Kidney (tissue), 14 donors: ENCODE data around the gene CFAP97D1. TPM values are rescaled to one million over a fixed set of nuclear protein-coding genes. Genes with fewer than 3 reads are reported as not detected.
"Not testable (repeated sequence)": the region's sequence is repeated elsewhere in the genome, so short reads cannot be mapped to it uniquely, and the experiment has no call there.

Experiments
- DNase-seq, 5 donors: peaks; one replicate each; pipeline ENCODE4 v3.0.0-alpha.2; 2013 to 2020
- FAIRE-seq: peaks from 2 replicates; lab custom pipeline; 2012; peaks lifted over from hg19 to GRCh38; lab: Jason Lieb, UNC
- H3K27ac ChIP-seq, 2 donors: one replicate each; pipeline ENCODE4 v1.7.0; 2013; ENCODE audit warnings: low read depth in 2 of 2, low read length in 2 of 2, inconsistent platforms in 1 of 2
- H3K27me3 ChIP-seq: one replicate; pipeline ENCODE4 v1.7.1; 2013; ENCODE audit warnings: low read length, inconsistent platforms; ENCODE audit not compliant: control insufficient read depth, insufficient read depth
- H3K36me3 ChIP-seq, 3 donors: one replicate each; pipeline versions ENCODE4 v1.7.0 to v1.7.1; 2013; ENCODE audit warnings: low read length in 3 of 3, control low read depth in 1 of 3, inconsistent platforms in 1 of 3; ENCODE audit not compliant: insufficient read depth in 3 of 3, control insufficient read depth in 2 of 3
- H3K4me1 ChIP-seq, 3 donors: one replicate each; pipeline versions ENCODE4 v1.7.0 to v1.7.1; 2013; ENCODE audit warnings: low read length in 3 of 3, inconsistent platforms in 1 of 3, low read depth in 1 of 3; ENCODE audit not compliant: control insufficient read depth in 2 of 3, insufficient read depth in 2 of 3
- H3K4me3 ChIP-seq, 3 donors: one replicate each; pipeline versions ENCODE4 v1.7.0 to v1.8.1; 2013; ENCODE audit warnings: low read length in 3 of 3, control low read depth in 1 of 3, inconsistent platforms in 1 of 3
- H3K9ac ChIP-seq, 3 donors: one replicate each; pipeline versions ENCODE4 v1.7.0 to v1.7.1; 2013; ENCODE audit warnings: low read length in 3 of 3, control low read depth in 1 of 3, inconsistent platforms in 1 of 3
- H3K9me3 ChIP-seq, 3 donors: one replicate each; pipeline versions ENCODE4 v1.7.0 to v1.7.1; 2013; ENCODE audit warnings: low read length in 3 of 3, control low read depth in 1 of 3, inconsistent platforms in 1 of 3; ENCODE audit not compliant: control insufficient read depth in 2 of 3, insufficient read depth in 1 of 3
- CTCF ChIP-seq: IDR thresholded peaks from 3 replicates; pipeline ENCODE4 v1.5.1; 2012; ENCODE audit warnings: mild to moderate bottlenecking, moderate library complexity, borderline replicate concordance; ENCODE audit not compliant: insufficient read depth; ENCODE audit errors: extremely low read depth
- intact Hi-C: fragments of 100-400 bp; cut with DNase I; formaldehyde crosslinking; loops from one replicate; pipeline ENCODE4 v1.11.1; 2022
- polyA plus RNA-seq: library from polyadenylated mRNA; stranded (reverse); fragments of 350-450 nt; fragmentation: Illumina TruSeq; extraction: RNeasy Lipid Tissue Mini Kit (QIAGEN cat#74804); gene quantifications from one replicate; pipeline ENCODE4 v1.2.3, GENCODE V29; 2014; ENCODE audit warnings: low read depth, low replicate concordance; ENCODE audit not compliant: insufficient read depth
- total RNA-seq: library from RNA; stranded (reverse); fragmentation: NEBNext Ultra II Directional; extraction: Animal tissue kit (Norgen Biotek cat#: 25700); gene quantifications from one replicate; pipeline ENCODE4 v1.2.1, GENCODE V29; 2021
- donor health status: control.
- donor health status: control.
- donor health status: control.
- donor health status: control.
- donor health status: control.
- donor health status: DM: yes; HTN: yes; CAD: no.
- donor health status: Normal renal cell carcinoma (clear cell type).

The CFAP97D1 gene
- total and polyA plus RNA-seq, 2 donors from 2014 or later, result not detected

GRCh38 chr17:43790311-43790940, 10.2 kb downstream of the CFAP97D1 start:
- no peak for TF ChIP-seq CTCF
- DNase-seq, result peak in 1 of 5 donors; percentile 49
- Histone ChIP-seq H3K4me1 (peaks cover 0 to 3% (median 0%) of the 10 kb centered on the region in 3 donors), H3K36me3 (no peaks in the 10 kb centered on the region), H3K9me3 (no peaks in the 10 kb centered on the region), H3K27ac (no peak overlapping the region), H3K27me3 (no peaks in the 10 kb centered on the region), H3K9ac (no peak overlapping the region), H3K4me3 (no peak overlapping the region)
- no peak for FAIRE-seq
- intact Hi-C loops, result no loop called here

GRCh38 chr17:43791589-43791988, 11.4 kb downstream of the CFAP97D1 start:
- no peak for FAIRE-seq
- intact Hi-C loops, result no loop called here
- Histone ChIP-seq H3K27me3 (no peaks in the 10 kb centered on the region), H3K9ac (no peak overlapping the region), H3K27ac (no peak overlapping the region), H3K9me3 (no peaks in the 10 kb centered on the region), H3K36me3 (no peaks in the 10 kb centered on the region), H3K4me1 (peaks cover 0 to 3% (median 0%) of the 10 kb centered on the region in 3 donors), H3K4me3 (peak overlapping the region in 1 of 3 donors; percentile 25)
- peak in 2 of 5 donors; percentile 49 to 72 for DNase-seq
- no peak for TF ChIP-seq CTCF

- H3K27ac ChIP-seq, H3K36me3 ChIP-seq, H3K27me3 ChIP-seq, H3K4me1 ChIP-seq, H3K4me3 ChIP-seq, H3K9me3 ChIP-seq, H3K9ac ChIP-seq, DNase-seq, intact Hi-C loops, FAIRE-seq: not testable (repeated sequence)
Measured at GRCh38 chr17:43792668-43793067, 12.4 kb downstream of the CFAP97D1 start.

GRCh38 chr17:43798024-43798423, 17.8 kb downstream of the CFAP97D1 start:
- intact Hi-C loops, result not testable (repeated sequence)
- DNase-seq, result peak in 1 of 5 donors; percentile 39

More at GRCh38 chr17:43798024-43798423, 17.8 kb downstream of the CFAP97D1 start:
- not testable (repeated sequence) for FAIRE-seq, H3K27me3 ChIP-seq, H3K27ac ChIP-seq, H3K4me3 ChIP-seq, H3K9me3 ChIP-seq, H3K36me3 ChIP-seq, H3K4me1 ChIP-seq, H3K9ac ChIP-seq
